Stimulated activated CD4-positive, alpha-beta T cell treated with anti-CD3 and anti-CD28 coated beads, Interleukin-15, amount 100 ng/mL, for 48 hours (primary cell): Measurements from ENCODE around the gene PTPN5.
"Not testable (repeated sequence)": the region's sequence is repeated elsewhere in the genome, so short reads cannot be mapped to it uniquely, and the experiment has no call there.

ENCODE experiments used
- DNase-seq, 2 donors: peaks; one replicate each; pipeline ENCODE4 v3.0.0-alpha.2; 2020; ENCODE audit warnings: low read depth in 2 of 2

Gene PTPN5

DNA sequence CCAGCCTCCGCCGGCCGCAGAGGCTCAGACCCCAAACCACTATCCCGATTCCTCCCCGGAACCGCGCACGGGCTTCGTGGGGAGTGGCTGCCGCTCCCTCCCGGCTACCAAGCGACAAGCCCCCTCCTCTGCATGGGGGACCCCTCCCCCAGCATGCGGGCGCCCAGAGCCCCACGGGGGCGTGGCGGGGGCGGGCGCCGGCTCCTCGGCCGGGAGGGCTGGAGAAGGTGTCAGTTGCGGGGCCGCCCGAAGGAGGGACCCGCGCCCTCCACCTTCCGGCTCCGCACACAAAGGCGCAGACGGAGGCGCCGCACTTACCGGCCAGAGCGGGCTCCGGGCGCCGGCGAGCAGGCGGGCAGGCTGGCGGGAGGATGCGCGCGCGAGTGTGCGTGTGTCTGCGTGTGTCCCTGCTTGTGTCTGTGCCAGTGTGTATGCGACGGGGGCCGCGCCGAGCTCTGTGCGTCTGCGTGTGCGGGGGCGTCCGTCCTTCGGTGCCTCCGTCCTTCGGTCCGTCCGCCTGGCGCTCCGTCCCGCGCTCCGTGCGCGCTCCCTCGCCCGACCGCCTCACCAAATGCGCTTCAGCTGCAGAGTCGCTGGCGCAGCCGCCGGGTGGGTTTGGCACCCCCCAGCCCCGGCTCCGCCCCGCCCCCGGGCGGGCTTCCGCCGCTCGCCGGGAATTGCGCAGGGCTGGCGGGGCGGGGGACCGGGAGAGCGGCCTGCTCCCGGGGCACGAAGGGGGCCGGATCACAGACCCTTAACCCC, at the start of gene PTPN5:
TSS of gene PTPN5 (minus strand) at position 592 of the 762 bp plus-strand sequence. CDS start 19,840 bp downstream, outside the sequence.
- DNase-seq = no peak

DNA sequence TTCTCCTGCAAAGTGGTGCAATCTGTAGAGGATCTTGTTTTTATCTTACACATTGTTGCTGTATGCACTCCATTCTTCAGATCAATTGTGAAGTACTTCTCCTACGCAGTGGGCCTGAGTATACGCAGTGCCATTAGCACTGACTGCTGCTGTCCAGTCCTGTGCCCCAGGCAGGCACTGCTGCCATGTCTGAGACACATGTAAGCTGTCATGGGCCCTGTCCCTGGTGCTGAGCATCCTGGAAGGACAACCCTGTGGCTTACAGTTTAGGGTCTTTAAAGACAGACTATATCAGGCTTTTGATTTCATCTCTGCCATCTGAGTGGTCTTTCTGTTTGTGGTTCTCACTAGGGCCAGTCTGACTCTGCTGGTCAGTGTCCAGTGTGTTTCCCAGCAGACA, 44.8 kb upstream of the PTPN5 start:
- DNase-seq = no peak

DNA sequence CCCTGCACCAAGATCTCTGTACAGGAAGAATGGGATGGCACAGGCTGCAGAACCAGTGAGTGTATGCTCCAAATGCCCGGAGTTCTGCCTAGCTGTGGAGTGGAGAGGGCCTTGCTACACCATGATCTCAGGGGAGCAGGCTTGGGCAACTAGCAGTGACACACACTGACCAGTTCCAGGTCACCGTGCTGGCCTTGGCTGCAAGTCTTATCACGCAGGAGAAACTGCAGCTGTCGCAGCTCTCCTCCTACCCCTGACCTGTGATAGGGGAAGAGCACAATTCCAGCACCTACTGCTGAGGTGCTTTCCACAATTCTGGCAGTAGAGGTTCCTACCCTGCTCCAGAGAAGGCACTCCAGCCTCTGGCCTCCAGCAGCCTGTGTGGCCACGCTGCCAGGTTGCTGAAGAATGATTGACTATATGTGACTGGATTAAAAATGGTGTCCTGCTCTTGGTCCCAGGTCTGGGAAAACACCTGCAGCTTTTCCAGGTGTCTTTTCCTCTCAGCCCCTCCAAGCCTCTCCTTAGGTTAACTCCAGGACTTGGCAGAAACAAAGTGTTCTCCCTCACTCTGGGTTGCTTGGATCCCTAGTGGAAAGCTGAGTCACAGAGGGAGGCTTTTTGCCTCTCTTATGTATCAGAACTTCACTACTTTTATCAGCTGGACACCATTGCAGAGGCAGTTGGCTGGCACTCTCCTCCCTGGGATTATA, 43.3 kb upstream of the PTPN5 start:
- no peak for DNase-seq

DNA sequence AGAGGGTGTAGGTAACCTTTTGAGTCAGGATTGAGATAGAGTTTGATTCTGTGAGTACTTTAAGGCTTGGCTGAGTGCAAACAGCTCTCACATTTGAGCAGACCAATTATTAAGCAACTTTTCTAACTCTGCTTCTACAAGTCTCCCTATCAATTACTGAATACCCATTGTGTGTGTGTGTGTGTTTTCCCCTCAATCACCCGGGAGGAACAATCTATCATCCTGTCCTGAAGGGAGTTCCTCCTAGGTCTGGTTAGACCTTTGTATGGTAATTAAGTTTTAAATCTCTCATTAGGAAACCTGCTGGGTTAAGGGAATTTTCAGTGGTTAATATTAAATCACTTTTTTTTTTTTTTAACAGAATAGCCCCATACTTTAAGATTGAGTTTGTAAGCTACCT, 28.6 kb upstream of the PTPN5 start:
- DNase-seq = not testable (repeated sequence)

DNA sequence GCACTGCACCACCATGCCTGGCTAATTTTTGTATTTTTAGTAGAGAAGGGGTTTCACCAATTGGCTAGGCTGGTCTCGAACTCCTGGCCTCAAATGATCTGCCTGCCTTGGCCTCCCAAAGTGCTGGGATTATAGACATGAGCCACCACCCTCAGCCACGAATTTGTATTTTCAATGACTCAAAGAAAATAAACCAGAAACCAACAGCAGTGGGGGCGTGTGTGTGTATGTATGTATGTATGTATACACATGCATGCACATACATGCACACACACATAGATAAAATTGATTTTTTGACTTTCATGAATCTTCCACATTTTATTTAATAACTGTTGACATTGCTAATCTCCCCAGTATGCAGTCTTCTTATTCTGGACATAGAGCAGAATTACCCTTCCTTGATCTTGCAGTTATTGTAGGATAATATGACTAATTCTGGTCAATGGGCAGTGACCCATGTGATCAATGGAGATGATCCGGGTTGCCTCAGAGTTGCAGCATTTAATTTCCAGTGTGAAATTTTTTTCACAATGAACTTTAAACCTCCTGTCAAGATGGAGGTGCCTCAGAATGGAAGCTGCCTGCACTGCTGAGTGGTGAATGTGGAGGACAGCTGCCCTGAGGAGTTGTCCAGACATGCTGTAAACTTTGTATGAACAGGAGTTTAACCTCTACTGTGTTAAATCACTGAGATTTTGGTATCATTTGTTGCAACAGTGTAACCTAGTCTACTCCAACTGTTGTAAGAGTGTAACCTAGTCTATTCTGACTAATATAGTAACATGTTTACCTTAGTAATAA, 12.8 kb upstream of the PTPN5 start:
- DNase-seq = no peak

DNA sequence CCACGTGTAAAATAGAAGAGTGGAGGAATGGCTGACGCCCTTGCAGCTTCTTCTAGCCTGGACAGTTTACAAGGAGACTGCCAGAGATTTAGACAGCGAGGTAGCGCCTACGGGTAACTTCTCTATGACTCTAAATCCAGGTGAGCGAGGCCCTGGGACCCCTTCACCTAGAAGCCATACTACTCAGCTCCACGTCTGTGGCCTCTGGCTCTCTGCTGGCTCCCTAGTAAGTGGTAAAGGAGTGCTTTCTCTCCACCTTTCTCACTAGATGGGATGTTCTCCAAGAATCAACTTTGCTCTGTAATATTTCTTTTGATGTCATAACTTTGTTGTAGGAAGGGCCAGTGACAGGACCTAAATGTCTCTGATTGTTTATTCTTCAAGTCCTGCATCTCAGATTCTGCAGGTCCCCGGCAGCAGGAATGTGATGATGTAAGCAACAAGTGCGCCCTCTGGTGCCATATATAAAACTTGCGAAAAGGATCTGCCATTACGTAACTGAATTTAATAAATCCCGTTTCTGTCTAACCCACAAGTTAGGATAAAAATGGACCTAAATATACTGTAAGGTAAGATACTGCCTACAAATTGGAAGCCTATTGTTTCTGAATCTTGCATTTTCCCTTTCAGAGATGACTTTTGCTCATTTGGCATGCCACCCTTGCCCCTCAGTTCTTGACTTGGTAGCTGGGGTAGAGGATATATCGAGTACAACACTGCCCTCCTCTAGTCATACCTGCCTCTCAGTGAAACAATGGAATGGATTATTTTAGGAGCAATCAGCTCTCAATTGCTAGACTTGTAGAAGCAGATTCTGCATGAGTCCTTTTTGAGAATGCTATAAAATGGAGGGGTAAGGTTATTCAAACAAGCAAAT, 11.0 kb upstream of the PTPN5 start:
- DNase-seq = peak in 1 of 2 donors; percentile 15

DNA sequence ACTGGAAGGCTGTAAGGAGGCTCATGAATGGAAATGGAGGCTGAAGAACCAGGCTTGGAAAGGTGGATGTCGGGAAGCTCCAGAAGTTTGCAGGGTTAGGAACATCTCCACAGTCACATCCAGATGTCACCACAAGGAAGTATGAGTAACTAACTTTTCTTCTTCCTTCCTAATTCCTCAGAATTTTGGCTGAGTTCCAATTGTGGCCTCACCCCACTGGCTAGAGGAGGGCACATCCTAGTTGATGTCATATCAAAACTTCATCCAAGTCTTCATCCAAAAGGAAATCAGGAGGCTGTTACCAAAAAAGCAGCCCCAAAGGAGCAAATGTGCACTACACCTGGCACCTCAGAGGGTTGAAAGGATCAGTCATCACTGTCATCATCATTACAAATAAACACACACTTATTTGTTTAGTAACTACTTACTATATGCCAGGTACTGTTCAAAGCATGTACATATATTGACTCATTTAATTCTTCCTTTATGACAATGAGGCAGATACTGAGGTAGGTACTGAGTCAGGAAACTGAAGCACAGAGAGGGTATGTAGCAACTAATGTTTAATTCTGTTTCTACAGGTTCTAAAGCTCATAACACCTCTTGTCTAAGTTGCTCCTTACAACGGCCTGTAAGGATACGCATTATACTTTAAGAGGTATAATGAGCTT, 7.3 kb upstream of the PTPN5 start:
- no peak for DNase-seq

DNA sequence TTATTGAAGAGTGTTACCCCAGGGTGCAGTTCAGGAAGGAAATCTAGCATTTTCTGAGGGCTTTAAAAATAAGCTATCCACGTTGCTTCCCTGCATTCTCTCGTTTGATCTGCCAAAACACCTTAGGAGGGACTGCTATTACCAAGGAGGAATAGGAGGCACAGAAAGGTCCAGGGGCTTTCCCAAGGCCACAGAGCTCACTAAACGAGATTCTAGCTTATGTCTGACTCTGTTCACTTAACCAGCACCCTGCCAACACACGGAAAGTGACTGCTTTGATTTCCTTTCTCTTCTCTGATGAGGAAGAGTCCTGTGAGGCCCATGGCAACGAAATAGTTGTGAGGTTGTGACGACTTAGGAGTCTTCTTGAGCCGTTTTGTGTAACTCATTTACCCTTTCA, 3.4 kb upstream of the PTPN5 start:
- DNase-seq = no peak

DNA sequence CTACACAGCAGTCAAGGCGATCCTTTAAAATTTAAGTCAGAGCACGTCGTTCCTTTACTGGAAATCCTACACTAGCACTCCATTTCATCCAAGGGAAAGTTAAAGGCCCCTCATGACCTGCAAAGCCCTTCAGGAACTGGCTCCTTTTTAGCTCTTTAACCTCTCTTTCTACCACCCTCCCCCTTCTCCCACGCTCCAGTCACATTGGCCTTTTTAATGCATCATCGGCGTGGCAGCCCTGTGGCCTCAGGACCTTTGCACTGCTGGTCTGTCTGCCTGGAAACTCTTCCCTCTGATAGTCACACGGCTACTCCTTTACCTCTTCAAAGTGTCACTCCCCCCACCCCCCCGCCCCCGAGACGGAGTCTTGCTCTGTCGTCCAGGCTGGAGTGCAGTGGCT, 1.2 kb upstream of the PTPN5 start:
- DNase-seq = no peak

DNA sequence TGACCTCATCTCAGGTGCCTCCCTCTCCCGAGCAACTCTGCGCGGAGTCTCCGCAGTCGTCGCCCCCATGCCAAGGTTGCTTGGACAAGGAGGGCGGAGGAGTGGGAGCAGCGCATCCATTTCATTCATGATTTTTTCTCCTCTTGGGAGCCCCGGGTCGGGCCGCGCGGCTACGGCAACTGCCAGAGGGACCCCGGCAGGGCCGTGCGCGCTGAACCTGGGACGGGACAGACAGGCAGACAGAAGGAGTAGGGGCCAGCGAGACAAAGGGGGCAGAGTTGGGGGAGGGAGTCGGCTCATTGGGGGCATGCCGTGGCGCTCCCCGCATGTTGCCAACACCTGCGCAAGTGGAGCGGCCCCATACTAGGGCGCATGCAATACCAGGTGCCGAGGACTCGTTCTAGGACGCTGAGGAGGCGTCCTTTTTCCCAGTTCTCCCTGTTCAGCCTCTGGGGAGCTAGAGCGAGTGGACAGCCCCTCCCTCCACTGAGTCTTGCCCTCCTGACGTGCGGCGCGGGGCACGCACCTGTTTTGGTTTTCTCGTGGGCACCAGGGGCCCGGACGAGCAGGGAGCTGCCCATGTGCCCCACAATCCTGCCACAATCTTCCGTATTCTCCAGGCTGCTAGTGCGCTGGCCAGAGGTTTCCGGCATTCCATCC, 501 bp upstream of the PTPN5 start:
- DNase-seq = no peak

DNA sequence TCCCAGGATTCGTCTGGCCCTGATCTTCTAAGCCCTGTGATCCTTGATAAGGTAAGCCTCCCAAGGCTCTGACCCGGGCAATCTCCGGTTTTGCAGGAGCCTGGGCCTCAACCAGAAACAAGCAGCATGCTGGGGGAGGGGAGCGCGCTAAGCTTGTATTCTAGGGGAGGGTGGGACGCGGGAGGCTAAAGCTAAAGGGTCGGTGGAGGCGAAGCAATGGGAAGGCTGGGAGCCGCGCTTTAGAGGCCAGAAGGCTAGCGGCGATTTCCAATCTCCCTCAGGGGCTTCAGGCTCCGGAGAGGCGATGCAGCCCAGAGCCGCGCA, 753 bp downstream of the PTPN5 start:
- no peak for DNase-seq

DNA sequence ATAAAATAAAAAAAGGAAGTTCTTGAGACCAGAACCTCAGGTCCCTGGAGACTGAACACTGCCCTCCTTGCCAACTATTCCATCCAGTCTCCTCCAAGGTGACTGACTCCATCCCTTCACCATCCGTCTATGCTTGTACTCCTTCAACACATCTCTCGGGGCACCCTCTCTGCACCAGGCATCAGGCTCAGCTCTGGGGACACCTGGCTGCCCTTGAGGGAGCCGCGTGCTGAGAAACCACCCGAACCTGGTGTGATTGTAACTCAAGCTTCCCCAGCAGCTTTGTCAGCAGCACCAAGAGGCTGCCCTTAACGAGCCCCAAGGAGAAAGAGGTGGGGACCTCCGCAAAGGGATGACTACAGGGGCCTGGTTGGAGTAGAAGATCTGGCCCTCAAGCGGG, 1.7 kb downstream of the PTPN5 start:
- no peak for DNase-seq

DNA sequence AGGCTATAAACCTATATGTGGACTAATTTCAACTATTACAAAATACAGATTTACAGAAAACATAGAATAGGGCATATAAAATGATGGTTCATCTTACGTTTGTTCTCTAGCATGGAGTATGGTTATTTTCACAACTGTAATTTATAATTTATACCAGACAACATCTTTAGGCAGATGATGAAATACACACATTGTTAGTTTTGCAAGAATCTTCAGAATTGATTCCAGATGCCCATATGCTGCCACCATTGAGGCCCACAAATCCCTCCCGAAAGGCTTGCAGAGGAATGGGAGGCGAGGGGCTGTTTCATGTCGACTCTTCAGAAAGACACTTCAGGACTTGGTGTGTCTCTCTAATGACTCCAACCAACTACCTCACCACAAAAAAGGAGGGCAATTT, 6.2 kb downstream of the PTPN5 start:
- DNase-seq = no peak

DNA sequence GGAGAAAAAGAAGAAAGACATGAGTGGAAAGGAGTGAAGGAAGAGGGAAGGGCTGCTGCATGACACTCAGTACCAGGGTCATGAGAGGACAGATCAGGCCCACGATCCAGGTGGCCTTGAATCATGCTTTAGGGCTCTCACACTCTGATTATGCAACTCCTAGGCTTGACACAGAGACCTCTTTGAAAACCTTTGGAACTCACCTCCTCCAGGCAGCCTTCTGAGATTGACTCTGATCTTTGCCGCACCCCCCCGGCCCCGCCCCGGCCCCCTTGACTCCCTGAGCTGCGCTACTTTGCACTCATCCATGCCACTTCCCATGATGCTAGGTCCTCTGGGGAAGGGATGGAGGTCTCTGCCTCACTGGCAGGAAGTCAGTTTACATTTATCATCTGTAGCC, 10.7 kb downstream of the PTPN5 start:
- DNase-seq = no peak

DNA sequence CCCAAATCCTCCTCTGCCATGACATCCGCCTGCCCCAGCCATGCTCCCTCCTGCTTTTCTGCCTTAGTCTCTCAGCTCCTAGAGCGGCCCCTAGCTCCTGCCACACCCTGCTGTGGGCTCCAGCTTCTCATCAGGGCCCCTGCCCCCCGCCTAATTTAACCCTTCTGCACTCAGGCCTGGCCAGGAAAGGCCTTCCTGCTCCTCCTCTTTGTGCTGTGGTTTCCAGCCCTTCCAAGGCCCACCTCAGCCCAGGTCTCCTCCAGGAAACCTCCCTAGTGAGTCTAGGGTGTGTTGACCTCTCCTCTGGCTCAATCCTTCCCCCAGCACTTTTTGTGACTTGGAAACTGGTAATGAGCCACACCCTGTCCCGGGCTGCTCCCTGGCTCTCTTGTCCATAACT, 11.3 kb downstream of the PTPN5 start:
- no peak for DNase-seq

DNA sequence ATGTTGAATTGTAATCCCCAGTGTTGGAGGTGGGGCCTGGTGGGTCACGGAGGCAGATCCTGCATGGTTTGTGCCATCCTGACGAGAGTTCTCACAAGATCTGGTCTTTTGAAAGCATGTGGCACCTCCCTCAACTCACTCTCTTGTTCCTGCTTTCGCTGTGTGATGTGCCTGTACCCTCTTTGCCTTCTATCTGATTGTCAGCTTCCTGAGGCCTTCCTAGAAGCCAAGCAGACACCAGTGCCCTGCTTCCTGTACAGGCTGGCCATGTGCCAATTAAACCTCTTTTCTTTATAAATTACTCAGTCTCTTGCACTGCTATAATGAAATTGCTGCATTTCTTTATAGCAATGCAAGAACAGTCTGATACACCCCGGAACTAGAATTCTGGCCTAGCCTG, 13.1 kb downstream of the PTPN5 start:
- no peak for DNase-seq

DNA sequence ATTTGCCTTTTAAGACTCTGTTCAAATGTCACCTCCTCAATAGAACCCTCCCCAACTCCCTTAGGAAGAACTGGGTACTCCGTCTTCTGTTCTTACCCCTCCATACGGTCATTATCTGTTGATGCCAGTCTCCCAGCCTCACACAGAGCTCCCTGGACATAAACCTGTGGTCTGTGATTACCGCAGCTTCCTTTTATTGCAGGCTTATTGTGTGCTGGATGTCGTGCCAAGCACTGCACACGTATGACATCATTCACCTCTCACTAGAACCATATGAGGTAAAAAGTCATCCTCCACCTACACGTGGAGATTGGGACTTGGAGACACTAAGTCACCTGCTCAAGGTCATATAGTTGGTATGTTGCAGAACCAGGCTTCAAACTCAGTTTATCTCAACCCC, 15.3 kb downstream of the PTPN5 start:
- DNase-seq = no peak

DNA sequence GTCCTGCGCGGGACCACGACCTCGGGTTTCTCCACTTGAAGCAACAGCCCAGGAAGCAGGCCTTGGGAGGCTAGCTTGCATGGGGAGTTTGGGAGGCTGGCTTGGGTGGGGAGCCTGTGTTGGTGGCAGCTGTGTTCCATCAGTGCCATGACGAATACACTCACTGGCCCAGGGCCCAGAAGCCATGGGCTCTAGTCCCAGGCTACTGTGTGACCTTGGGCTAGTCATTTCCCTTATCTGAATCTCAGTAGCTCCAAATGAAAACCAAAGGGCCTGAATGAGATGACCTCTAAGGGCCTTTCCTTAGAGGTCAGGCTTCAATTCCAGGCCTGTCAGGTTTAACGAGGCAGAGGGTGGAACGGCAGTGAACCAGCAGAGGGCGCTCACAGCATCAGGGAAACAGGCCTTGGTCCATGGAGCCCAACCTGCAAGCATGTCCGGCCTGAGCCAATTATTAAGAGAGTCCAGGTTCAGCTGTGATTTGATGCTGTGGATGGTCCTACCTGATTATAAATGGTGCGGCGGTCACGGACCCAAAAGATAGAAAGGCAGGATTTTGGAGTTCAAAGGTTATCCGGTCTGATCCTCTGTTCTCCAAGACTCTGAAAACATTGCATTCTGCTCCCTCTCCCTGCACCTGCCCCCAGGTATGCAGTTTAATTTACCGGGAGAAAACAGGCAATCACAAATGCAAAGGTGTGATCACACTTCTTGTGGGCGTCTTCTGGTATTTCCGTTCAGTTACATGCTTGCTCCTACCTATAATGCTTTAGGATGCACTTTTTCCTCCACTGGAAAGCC, 15.9 kb downstream of the PTPN5 start:
- DNase-seq = peak; percentile 36 to 68

DNA sequence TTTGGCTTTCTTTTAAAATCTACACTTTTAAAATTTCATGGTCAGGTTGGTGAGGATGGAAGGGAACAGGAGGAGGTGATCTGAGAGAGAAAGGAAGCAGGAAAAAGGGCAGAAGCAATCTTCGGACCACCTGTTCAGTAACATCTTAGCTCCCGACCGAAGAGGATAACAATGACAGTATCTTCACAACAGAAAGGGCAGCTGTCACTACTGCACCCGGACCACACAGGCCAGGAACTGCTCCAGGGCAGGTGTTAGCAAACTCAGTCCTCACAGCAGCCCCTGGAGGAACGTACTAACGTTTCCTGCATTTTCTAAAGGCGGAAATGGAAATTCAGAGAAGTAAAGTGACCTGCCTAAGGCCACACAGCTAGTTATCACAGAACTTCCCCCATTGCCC, 16.8 kb downstream of the PTPN5 start:
- no peak for DNase-seq

DNA sequence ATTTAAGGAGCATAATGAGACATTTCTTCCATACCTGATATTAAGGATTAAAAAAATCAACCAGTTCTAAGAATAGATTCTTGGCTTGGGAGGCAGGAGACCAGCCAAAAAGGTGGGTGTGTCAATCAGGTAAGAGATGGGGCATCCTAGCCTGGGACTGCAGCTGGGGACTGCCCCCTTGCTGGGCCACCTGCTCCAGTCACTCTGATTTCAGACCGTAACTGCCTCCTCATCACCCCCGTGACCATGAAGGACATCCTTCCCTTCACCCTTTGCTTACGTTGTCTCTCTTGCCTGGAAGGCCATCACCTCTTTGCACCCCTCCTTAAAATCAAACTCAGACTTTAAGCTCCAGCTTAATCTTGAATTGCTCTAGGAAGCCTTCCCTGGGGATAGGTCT, 17.9 kb downstream of the PTPN5 start:
- no peak for DNase-seq
